Measurements from ENCODE around the gene SLC6A19. TPM values are rescaled to one million over a fixed set of nuclear protein-coding genes. Genes with fewer than 3 reads are reported as not detected.

Gene SLC6A19
- total and polyA plus RNA-seq, 9 of the 15 experiments (the other 6 are each of a cell fraction or from before 2014, with no cell fraction given): 0.03 to 1.6 (median 0.59) TPM

DNA sequence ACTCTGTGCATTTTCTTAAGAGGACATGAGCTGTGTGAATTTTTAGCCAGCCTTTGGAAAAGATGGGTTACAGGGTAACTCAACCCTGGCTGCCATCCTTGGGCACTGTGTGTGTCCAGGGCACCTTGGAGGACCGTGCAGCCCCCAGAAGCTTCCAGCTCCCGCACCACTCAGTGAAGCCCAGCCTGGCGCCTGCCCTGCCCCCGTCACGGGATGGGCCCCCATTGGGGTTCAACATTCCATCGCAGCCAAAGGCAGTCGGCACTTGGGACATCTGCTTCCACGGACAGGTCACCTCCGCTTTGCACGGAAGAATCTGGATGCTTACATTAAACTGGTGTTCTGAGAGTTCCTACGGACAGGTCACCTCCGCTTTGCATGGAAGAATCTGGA is 21.9 kb downstream of the SLC6A19 start (continued):
- TF ChIP-seq, protein P1, sequence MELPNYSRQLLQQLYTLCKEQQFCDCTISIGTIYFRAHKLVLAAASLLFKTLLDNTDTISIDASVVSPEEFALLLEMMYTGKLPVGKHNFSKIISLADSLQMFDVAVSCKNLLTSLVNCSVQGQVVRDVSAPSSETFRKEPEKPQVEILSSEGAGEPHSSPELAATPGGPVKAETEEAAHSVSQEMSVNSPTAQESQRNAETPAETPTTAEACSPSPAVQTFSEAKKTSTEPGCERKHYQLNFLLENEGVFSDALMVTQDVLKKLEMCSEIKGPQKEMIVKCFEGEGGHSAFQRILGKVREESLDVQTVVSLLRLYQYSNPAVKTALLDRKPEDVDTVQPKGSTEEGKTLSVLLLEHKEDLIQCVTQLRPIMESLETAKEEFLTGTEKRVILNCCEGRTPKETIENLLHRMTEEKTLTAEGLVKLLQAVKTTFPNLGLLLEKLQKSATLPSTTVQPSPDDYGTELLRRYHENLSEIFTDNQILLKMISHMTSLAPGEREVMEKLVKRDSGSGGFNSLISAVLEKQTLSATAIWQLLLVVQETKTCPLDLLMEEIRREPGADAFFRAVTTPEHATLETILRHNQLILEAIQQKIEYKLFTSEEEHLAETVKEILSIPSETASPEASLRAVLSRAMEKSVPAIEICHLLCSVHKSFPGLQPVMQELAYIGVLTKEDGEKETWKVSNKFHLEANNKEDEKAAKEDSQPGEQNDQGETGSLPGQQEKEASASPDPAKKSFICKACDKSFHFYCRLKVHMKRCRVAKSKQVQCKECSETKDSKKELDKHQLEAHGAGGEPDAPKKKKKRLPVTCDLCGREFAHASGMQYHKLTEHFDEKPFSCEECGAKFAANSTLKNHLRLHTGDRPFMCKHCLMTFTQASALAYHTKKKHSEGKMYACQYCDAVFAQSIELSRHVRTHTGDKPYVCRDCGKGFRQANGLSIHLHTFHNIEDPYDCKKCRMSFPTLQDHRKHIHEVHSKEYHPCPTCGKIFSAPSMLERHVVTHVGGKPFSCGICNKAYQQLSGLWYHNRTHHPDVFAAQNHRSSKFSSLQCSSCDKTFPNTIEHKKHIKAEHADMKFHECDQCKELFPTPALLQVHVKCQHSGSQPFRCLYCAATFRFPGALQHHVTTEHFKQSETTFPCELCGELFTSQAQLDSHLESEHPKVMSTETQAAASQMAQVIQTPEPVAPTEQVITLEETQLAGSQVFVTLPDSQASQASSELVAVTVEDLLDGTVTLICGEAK (IDR thresholded peaks at IDR 0.05): no peak
- TF ChIP-seq, protein P1 (CRISPR knock-in tag; IDR thresholded peaks at IDR 0.05): no peak

Measured in K562 (cell line).